Measurements from ENCODE around the gene CNKSR1. TPM values are rescaled to one million over a fixed set of nuclear protein-coding genes. Genes with fewer than 3 reads are reported as not detected.

CNKSR1 gene
- total and polyA plus RNA-seq, 2 of the 8 experiments (the other 6 are each of a cell fraction or from before 2014, with no cell fraction given), result 13.9 to 14.5 TPM

GRCh38 chr1:26237230-26237966, 60.1 kb downstream of the CNKSR1 start:
- Histone ChIP-seq H3K4me1 (replicated peaks in 1 of 4; ENCODE audit: control insufficient read depth in 3 of 4, insufficient read depth in 4 of 4, low read length in 3 of 4) (peaks cover 2 to 6% (median 4%) of the 10 kb centered on the region in 4 experiments; a peak in 6 of 7 replicates), H4K8ac (ENCODE audit: extremely low read depth, insufficient read depth, low read length) (no peak overlapping the region), H3K27ac (ENCODE audit: low read depth, low read length) (no peak overlapping the region), H4K5ac (ENCODE audit: insufficient read length, low read depth, low read length) (no peak overlapping the region), H2AK5ac (ENCODE audit: low read depth, low read length) (no peak overlapping the region), H3K79me2 (ENCODE audit: control insufficient read depth in 1 of 2, insufficient read depth in 2 of 2, low read length in 2 of 2) (peaks cover 5 to 61% of the 10 kb centered on the region in 2 experiments), H2BK5ac (ENCODE audit: low read depth, low read length) (no peak overlapping the region), H2AFZ (ENCODE audit: low read length) (no peak overlapping the region), H4K20me1 (replicated peaks in 1 of 2; ENCODE audit: control insufficient read depth in 1 of 2, insufficient read depth in 2 of 2, low read length in 2 of 2) (peaks cover 4 to 12% of the 10 kb centered on the region in 2 experiments), H2BK15ac (ENCODE audit: low read length) (no peak overlapping the region), H2BK20ac (ENCODE audit: low read length) (no peak overlapping the region), H3K23me2 (ENCODE audit: low read depth, low read length) (peaks cover 4% of the 10 kb centered on the region; the same call in 1 of the 2 replicates), H3K23ac (ENCODE audit: insufficient read length) (no peak overlapping the region), H3K9me3 (ENCODE audit: insufficient read depth in 2 of 2, low read depth in 1 of 2, low read length in 1 of 2) (no peaks in the 10 kb centered on the region), H3K14ac (ENCODE audit: insufficient read length) (no peak overlapping the region), H3K4ac (replicated peaks; ENCODE audit: insufficient read length, low read depth, low read length) (no peak overlapping the region), H3K79me1 (ENCODE audit: low read depth, low read length) (peaks cover 9% of the 10 kb centered on the region), H3K4me2 (ENCODE audit: insufficient read depth in 1 of 2, low read depth in 2 of 2, low read length in 2 of 2) (no peak overlapping the region), H2BK120ac (replicated peaks; ENCODE audit: low read depth, low read length) (no peak overlapping the region), H3K9ac (replicated peaks in 1 of 4; ENCODE audit: extremely low read depth in 1 of 4, low read depth in 3 of 4, low read length in 3 of 4) (no peak overlapping the region), H3K27me3 (replicated peaks in 1 of 4; ENCODE audit: control insufficient read depth in 3 of 4, extremely low read depth in 1 of 4, insufficient read depth in 3 of 4, low read length in 3 of 4) (no peaks in the 10 kb centered on the region), H2BK12ac (ENCODE audit: low read depth, low read length) (no peak overlapping the region), H4K91ac (replicated peaks; ENCODE audit: insufficient read length, low read length) (no peak overlapping the region), H3K56ac (replicated peaks; ENCODE audit: insufficient read length, low read depth, low read length) (no peak overlapping the region), H3K18ac (ENCODE audit: extremely low read depth, low read length) (no peak overlapping the region), H3K36me3 (ENCODE audit: control insufficient read depth in 2 of 4, insufficient read depth in 4 of 4, low read length in 3 of 4) (peaks cover 0 to 10% (median 1%) of the 10 kb centered on the region in 4 experiments; a peak in 2 of 8 replicates), H3K4me3 (ENCODE audit: extremely low read depth in 1 of 4, insufficient read depth in 2 of 4, low read depth in 3 of 4, low read length in 4 of 4) (no peak overlapping the region)
- FAIRE-seq (no peak), DNase-seq (ENCODE audit: low read depth in 1 of 2, low spot score in 2 of 2) (no peak)
- TF ChIP-seq ATF3 (IDR thresholded peaks at IDR 0.05; ENCODE audit: insufficient read depth, low read depth, low read length) (no peak), BACH1 (IDR thresholded peaks at IDR 0.05; ENCODE audit: low read length) (0 out of 2 replicates have a peak, but pooled peaks have one; percentile 33), MAFK (IDR thresholded peaks at IDR 0.05; ENCODE audit: low read depth, low read length) (peak; percentile 43)
- CTCF ChIA-PET (ENCODE audit: partially characterized antibody), result interaction anchor here (1.0 kb wide), 1 partner anchor 66 kb away, joined by 3 read pairs; the partner anchor contains the start of gene ZNF593OS
- WGBS, 2 experiments (ENCODE audit: extremely low coverage in 1 of 2, insufficient coverage in 1 of 2, insufficient read length in 1 of 2, insufficient replicate concordance in 2 of 2, low coverage in 1 of 2, low lambda C conversion rate in 2 of 2, missing lambda C conversion rate in 1 of 2), result 87% methylated on average over 6 of the region's 6 CpGs; no CpG with 5 or more reads in 1 of the 2 experiments
- POLR2A ChIA-PET (ENCODE audit: partially characterized antibody), result interaction anchor here (0.9 to 1.1 kb wide), 2 partner anchors 12 to 42 kb away, joined by 3 to 4 read pairs; partner anchors contain the start of gene SH3BGRL3
